GM18508 (cell line): ENCODE results near the gene PSMD3.

Experiments used
- ATAC-seq: cut with Tn5 transposase; IDR thresholded peaks from one replicate; pipeline ENCODE4 v1.9.1; 2021; ENCODE audit warnings: moderate number of reproducible peaks; ENCODE audit not compliant: insufficient read depth, unreplicated experiment

PSMD3 gene

GRCh38 chr17:40038882-40039513, 58.4 kb downstream of the PSMD3 start:
- no peak for ATAC-seq

- no peak for ATAC-seq
Observed at GRCh38 chr17:40041196-40041595, 60.6 kb downstream of the PSMD3 start.
